Measurements from ENCODE around the gene FAM161B. TPM values are rescaled to one million over a fixed set of nuclear protein-coding genes. Genes with fewer than 3 reads are reported as not detected.

The FAM161B gene
- total RNA-seq, 1 experiment from 2014 or later, result 1.6 TPM

DNA sequence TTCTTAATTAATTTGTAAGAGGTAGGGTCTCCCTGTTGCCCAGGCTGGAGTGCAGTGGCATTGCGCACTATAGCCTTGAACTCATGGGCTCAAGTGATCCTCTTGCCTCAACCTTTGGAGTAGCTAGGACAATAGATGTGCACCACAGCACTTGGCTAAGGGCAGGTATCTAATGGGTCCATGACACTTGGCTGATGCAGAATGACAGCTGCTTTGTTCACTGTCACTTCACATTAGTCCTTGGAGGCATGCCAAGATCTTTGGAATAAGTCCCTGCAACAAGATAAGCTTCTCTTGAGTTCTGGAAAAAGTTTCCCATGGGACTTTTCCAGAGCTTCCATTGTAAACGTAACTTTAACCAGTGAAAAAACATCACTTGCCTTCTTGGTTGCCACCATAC is 23.6 kb upstream of the FAM161B start:
- intact Hi-C loops (cut with micrococcal nuclease), result no loop called here

More for the DNA sequence above, 23.6 kb upstream of the FAM161B start:
- ATAC-seq (no peak), DNase-seq (ENCODE audit: low read depth, low spot score) (no peak)
- no peaks in the 10 kb centered on the region for H4K20me1 ChIP-seq (ENCODE audit: insufficient read depth)
- H3K4me3 ChIP-seq (replicated peaks in 1 of 2; ENCODE audit: low read depth in 1 of 2, low read length in 2 of 2), result no peak overlapping the region
- peaks cover 0 to 5% of the 10 kb centered on the region in 2 experiments; a peak in 1 of 4 replicates for H3K36me3 ChIP-seq (ENCODE audit: control insufficient read depth in 1 of 2, insufficient read depth in 2 of 2, low read length in 2 of 2)
- BruUV-seq (replicated peaks), result no TSS peak
- no peaks in the 10 kb centered on the region for H3K27me3 ChIP-seq (ENCODE audit: insufficient read depth, low read length)
- ChIA-PET CTCF (no interaction called here), RAD21 (ENCODE audit: low non-redundant PET in 1 of 2, low total read pairs in 2 of 2, uncharacterized antibody in 2 of 2, unreplicated experiment in 2 of 2) (no interaction called here), POLR2A (no interaction called here)
- H3K9me3 ChIP-seq (ENCODE audit: control insufficient read depth in 1 of 2, insufficient read depth in 1 of 2, low read depth in 1 of 2, low read length in 2 of 2), result no peaks in the 10 kb centered on the region
- H3K4me1 ChIP-seq (ENCODE audit: control insufficient read depth in 1 of 2, insufficient read depth in 2 of 2, low read length in 2 of 2), result no peaks in the 10 kb centered on the region
- H3K9me2 ChIP-seq (ENCODE audit: insufficient read depth), result no peaks in the 10 kb centered on the region
- no peak overlapping the region for H3K4me2 ChIP-seq (ENCODE audit: low read length)
- no peak overlapping the region for H3K27ac ChIP-seq (ENCODE audit: low read depth, low read length)
- no peak for TF ChIP-seq CBX3 (IDR thresholded peaks at IDR 0.05; ENCODE audit: low read depth)
- no peak for TF ChIP-seq SRF (IDR thresholded peaks at IDR 0.05; ENCODE audit: low read depth)
- TF ChIP-seq JUND (IDR thresholded peaks at IDR 0.05), result no peak
- TF ChIP-seq FOSL1 (IDR thresholded peaks at IDR 0.05; ENCODE audit: low read depth), result no peak
- TF ChIP-seq, protein P1, sequence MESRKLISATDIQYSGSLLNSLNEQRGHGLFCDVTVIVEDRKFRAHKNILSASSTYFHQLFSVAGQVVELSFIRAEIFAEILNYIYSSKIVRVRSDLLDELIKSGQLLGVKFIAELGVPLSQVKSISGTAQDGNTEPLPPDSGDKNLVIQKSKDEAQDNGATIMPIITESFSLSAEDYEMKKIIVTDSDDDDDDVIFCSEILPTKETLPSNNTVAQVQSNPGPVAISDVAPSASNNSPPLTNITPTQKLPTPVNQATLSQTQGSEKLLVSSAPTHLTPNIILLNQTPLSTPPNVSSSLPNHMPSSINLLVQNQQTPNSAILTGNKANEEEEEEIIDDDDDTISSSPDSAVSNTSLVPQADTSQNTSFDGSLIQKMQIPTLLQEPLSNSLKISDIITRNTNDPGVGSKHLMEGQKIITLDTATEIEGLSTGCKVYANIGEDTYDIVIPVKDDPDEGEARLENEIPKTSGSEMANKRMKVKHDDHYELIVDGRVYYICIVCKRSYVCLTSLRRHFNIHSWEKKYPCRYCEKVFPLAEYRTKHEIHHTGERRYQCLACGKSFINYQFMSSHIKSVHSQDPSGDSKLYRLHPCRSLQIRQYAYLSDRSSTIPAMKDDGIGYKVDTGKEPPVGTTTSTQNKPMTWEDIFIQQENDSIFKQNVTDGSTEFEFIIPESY (IDR thresholded peaks at IDR 0.05; ENCODE audit: extremely low read depth, insufficient replicate concordance, low read length), result no peak
- TF ChIP-seq RAD21 (IDR thresholded peaks at IDR 0.05; ENCODE audit: low read depth), result no peak
- no peak for TF ChIP-seq EGR1 (IDR thresholded peaks at IDR 0.05; ENCODE audit: low read depth)
- TF ChIP-seq EZH2phosphoT487 (IDR thresholded peaks at IDR 0.05; ENCODE audit: borderline replicate concordance), result no peak
- TF ChIP-seq SIN3A (IDR thresholded peaks at IDR 0.05; ENCODE audit: low read depth), result no peak
- TF ChIP-seq SP1 (IDR thresholded peaks at IDR 0.05; ENCODE audit: low read depth), result no peak
- TF ChIP-seq POLR2A (IDR thresholded peaks at IDR 0.05; ENCODE audit: borderline replicate concordance, extremely low read depth, insufficient read depth, insufficient read length), result no peak
- TF ChIP-seq, protein P2, sequence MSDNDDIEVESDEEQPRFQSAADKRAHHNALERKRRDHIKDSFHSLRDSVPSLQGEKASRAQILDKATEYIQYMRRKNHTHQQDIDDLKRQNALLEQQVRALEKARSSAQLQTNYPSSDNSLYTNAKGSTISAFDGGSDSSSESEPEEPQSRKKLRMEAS (IDR thresholded peaks at IDR 0.05), result no peak
- TF ChIP-seq POLR2AphosphoS5 (IDR thresholded peaks at IDR 0.05; ENCODE audit: low read depth, low read length), result no peak
- no peak for TF ChIP-seq ZFX (IDR thresholded peaks at IDR 0.05)
- TF ChIP-seq YY1 (IDR thresholded peaks at IDR 0.05; ENCODE audit: extremely low read depth, insufficient replicate concordance, low read depth, low read length), result no peak
- no peak for TF ChIP-seq ZNF274 (IDR thresholded peaks at IDR 0.05; ENCODE audit: low read depth, low read length)
- TF ChIP-seq TCF7L2 (IDR thresholded peaks at IDR 0.05; ENCODE audit: borderline replicate concordance, extremely low read depth, insufficient read depth, insufficient read length), result no peak
- TF ChIP-seq, protein P3, sequence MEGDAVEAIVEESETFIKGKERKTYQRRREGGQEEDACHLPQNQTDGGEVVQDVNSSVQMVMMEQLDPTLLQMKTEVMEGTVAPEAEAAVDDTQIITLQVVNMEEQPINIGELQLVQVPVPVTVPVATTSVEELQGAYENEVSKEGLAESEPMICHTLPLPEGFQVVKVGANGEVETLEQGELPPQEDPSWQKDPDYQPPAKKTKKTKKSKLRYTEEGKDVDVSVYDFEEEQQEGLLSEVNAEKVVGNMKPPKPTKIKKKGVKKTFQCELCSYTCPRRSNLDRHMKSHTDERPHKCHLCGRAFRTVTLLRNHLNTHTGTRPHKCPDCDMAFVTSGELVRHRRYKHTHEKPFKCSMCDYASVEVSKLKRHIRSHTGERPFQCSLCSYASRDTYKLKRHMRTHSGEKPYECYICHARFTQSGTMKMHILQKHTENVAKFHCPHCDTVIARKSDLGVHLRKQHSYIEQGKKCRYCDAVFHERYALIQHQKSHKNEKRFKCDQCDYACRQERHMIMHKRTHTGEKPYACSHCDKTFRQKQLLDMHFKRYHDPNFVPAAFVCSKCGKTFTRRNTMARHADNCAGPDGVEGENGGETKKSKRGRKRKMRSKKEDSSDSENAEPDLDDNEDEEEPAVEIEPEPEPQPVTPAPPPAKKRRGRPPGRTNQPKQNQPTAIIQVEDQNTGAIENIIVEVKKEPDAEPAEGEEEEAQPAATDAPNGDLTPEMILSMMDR (IDR thresholded peaks at IDR 0.05 in 2 of 3, conservative IDR thresholded peaks at IDR 0.05 in 1 of 3; ENCODE audit: borderline replicate concordance in 1 of 3, insufficient read depth in 1 of 3, low read depth in 2 of 3, low read length in 2 of 3), result no peak
- no peak for TF ChIP-seq CEBPB (IDR thresholded peaks at IDR 0.05; ENCODE audit: low read depth)
- TF ChIP-seq, protein P4, sequence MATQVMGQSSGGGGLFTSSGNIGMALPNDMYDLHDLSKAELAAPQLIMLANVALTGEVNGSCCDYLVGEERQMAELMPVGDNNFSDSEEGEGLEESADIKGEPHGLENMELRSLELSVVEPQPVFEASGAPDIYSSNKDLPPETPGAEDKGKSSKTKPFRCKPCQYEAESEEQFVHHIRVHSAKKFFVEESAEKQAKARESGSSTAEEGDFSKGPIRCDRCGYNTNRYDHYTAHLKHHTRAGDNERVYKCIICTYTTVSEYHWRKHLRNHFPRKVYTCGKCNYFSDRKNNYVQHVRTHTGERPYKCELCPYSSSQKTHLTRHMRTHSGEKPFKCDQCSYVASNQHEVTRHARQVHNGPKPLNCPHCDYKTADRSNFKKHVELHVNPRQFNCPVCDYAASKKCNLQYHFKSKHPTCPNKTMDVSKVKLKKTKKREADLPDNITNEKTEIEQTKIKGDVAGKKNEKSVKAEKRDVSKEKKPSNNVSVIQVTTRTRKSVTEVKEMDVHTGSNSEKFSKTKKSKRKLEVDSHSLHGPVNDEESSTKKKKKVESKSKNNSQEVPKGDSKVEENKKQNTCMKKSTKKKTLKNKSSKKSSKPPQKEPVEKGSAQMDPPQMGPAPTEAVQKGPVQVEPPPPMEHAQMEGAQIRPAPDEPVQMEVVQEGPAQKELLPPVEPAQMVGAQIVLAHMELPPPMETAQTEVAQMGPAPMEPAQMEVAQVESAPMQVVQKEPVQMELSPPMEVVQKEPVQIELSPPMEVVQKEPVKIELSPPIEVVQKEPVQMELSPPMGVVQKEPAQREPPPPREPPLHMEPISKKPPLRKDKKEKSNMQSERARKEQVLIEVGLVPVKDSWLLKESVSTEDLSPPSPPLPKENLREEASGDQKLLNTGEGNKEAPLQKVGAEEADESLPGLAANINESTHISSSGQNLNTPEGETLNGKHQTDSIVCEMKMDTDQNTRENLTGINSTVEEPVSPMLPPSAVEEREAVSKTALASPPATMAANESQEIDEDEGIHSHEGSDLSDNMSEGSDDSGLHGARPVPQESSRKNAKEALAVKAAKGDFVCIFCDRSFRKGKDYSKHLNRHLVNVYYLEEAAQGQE (IDR thresholded peaks at IDR 0.05; ENCODE audit: low read depth), result no peak
- no peaks in the 10 kb centered on the region for H3K79me2 ChIP-seq (ENCODE audit: insufficient read depth, low read length)
- H2AFZ ChIP-seq (ENCODE audit: low read depth, low read length, poor library complexity, severe bottlenecking), result no peak overlapping the region
- no peak overlapping the region for H3K9ac ChIP-seq (ENCODE audit: low read length)

Measured in HCT116 (cell line).